CD8-positive, alpha-beta memory T cell (primary cell): Measurements from ENCODE around the gene CDC25A. TPM values are rescaled to one million over a fixed set of nuclear protein-coding genes. Genes with fewer than 3 reads are reported as not detected.

ENCODE experiments used
- CTCF ChIA-PET: fragments of 350-600 bp; sonication (Branson Sonifier 250); formaldehyde crosslinking; loops from one replicate; lab custom pipeline; 2021; ENCODE audit warnings: antibody characterized with exemption; lab: Charles Lee
- POLR2A ChIA-PET: fragments of 350-600 bp; sonication (Branson Sonifier 250); formaldehyde crosslinking; loops from one replicate; lab custom pipeline; 2021; ENCODE audit warnings: antibody characterized with exemption; lab: Charles Lee
- DNase-seq, 5 donors: peaks; one replicate each; pipeline versions ENCODE4 v3.0.0 to v3.0.0-alpha.2; 2020 to 2022; ENCODE audit warnings: mixed read lengths in 1 of 5
- H3K27ac ChIP-seq: one replicate; pipeline ENCODE4 v1.7.0; 2013; ENCODE audit warnings: low read depth, mild to moderate bottlenecking, low read length, moderate library complexity
- H3K27me3 ChIP-seq: 2 replicates; pipeline ENCODE4 v1.7.0; 2013; ENCODE audit warnings: low read length, mild to moderate bottlenecking; ENCODE audit not compliant: insufficient read depth, poor library complexity, severe bottlenecking
- H3K36me3 ChIP-seq: 2 replicates; pipeline ENCODE4 v1.7.0; 2013; ENCODE audit warnings: mild to moderate bottlenecking, low read length, moderate library complexity; ENCODE audit not compliant: insufficient read depth
- H3K4me1 ChIP-seq: 2 replicates; pipeline ENCODE4 v1.7.0; 2013; ENCODE audit warnings: mild to moderate bottlenecking, low read length, moderate library complexity; ENCODE audit not compliant: insufficient read depth
- H3K4me3 ChIP-seq: 2 replicates; pipeline ENCODE4 v1.7.0; 2013; ENCODE audit warnings: mild to moderate bottlenecking, low read length
- H3K9me3 ChIP-seq: 2 replicates; pipeline ENCODE4 v1.7.0; 2013; ENCODE audit warnings: mild to moderate bottlenecking, low read length
- H3K27ac Mint-ChIP-seq, 8 donors: one replicate each; pipeline ENCODE4 v1.8.0; 2020 to 2021; ENCODE audit warnings: mixed read lengths in 8 of 8, mild to moderate bottlenecking in 6 of 8, inconsistent platforms in 3 of 8, moderate library complexity in 3 of 8
- H3K27me3 Mint-ChIP-seq, 2 donors: one replicate each; pipeline ENCODE4 v1.8.0; 2020 to 2021; ENCODE audit warnings: mixed read lengths in 2 of 2, mild to moderate bottlenecking in 1 of 2, moderate library complexity in 1 of 2
- H3K36me3 Mint-ChIP-seq, 3 donors: one replicate each; pipeline ENCODE4 v1.8.0; 2020 to 2021; ENCODE audit warnings: mixed read lengths in 3 of 3, inconsistent platforms in 1 of 3, mild to moderate bottlenecking in 1 of 3
- H3K4me1 Mint-ChIP-seq, 3 donors: one replicate each; pipeline ENCODE4 v1.8.0; 2020 to 2021; ENCODE audit warnings: mixed read lengths in 3 of 3, inconsistent platforms in 1 of 3, mild to moderate bottlenecking in 1 of 3
- H3K4me3 Mint-ChIP-seq, 7 donors: one replicate each; pipeline ENCODE4 v1.8.0; 2020 to 2021; ENCODE audit warnings: mixed read lengths in 7 of 7, mild to moderate bottlenecking in 6 of 7, moderate library complexity in 4 of 7, inconsistent platforms in 2 of 7
- H3K9me3 Mint-ChIP-seq, 5 donors: one replicate each; pipeline ENCODE4 v1.8.0; 2020 to 2022; ENCODE audit warnings: mixed read lengths in 5 of 5, mild to moderate bottlenecking in 3 of 5, moderate library complexity in 2 of 5, inconsistent platforms in 1 of 5
- polyA plus RNA-seq: library from polyadenylated mRNA; unstranded; fragments of 300-500 nt; fragmentation: Illumina TruSeq; gene quantifications from one replicate; pipeline ENCODE4 v1.2.3, GENCODE V29; 2021
- total RNA-seq, 2 experiments: library from RNA; stranded (reverse); gene quantifications; one replicate each; pipeline ENCODE4 v1.2.3, GENCODE V29; 2021

Gene CDC25A
- total and polyA plus RNA-seq, 3 experiments from 2014 or later, result 58.4 to 58.8 TPM; not detected in 1

DNA sequence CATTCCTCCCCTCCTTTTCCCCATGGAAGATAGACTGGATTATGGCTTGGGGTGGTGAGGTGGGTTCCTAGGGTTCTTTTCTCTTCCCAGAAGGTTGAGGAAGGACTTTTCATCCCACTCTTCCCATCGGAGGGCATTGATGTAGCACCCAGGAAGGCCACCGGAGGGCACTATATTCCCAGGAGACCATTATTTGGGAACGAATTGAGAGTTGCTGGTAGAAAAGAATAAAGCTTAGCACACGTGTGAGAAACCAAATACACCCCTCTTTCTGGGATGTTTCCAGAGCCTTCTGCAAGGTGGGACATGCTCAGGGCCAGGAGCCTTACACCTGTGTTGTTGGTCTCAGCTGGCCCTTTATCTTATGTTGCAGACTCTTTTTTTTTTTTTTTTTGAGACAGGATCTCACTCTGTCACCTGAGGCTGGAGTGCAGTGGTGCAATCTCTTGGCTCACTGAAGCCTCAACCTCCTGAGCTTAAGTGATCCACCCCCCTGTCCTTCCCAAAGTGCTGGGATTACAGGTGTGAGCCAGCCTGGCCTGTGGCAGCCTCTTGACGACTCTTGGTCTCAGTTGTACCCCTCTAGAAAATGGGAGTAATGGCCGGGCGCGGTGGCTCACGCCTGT is 6.3 kb upstream of the CDC25A start:
- POLR2A ChIA-PET, result no interaction called here
- Histone ChIP-seq H3K4me3 (no peak overlapping the region), H3K27me3 (no peaks in the 10 kb centered on the region), H3K4me1 (no peaks in the 10 kb centered on the region), H3K27ac (no peak overlapping the region), H3K36me3 (no peaks in the 10 kb centered on the region), H3K9me3 (no peaks in the 10 kb centered on the region)
- Mint-ChIP-seq H3K4me3 (no peak overlapping the region), H3K27ac (no peak overlapping the region), H3K4me1 (no peaks in the 10 kb centered on the region), H3K9me3 (no peaks in the 10 kb centered on the region), H3K27me3 (peaks cover 2 to 12% of the 10 kb centered on the region in 2 donors), H3K36me3 (no peaks in the 10 kb centered on the region)
- no peak for DNase-seq
- CTCF ChIA-PET, result no interaction called here

DNA sequence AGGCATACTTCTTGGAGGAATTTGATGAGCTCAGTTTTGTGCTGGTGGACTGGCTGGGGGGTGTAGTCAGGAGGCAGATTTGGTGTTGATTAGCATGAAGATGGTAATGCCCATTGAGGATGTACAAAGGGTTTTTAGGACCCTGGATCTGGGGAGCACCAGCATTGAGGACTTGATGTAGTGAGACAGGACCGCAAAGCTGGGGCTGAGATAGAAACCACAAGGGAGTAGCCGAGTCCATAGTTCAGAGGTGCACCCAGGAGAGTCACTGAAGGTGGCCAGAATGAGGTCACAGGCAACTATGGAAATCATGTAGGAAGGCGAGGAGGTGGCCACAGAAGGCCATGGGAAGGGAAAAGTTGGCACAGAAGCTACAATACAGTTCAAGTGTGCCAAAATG is 2.7 kb upstream of the CDC25A start:
- H3K36me3 Mint-ChIP-seq, result peaks cover 0 to 4% (median 0%) of the 10 kb centered on the region in 3 donors
- no peak for DNase-seq
- no peaks in the 10 kb centered on the region for H3K9me3 ChIP-seq
- H3K4me1 Mint-ChIP-seq, result peaks cover 14 to 19% (median 14%) of the 10 kb centered on the region in 3 donors
- no peak overlapping the region for H3K4me3 Mint-ChIP-seq
- peaks cover 9% of the 10 kb centered on the region for H3K27me3 ChIP-seq
- H3K4me3 ChIP-seq, result no peak overlapping the region
- no peaks in the 10 kb centered on the region for H3K36me3 ChIP-seq
- H3K9me3 Mint-ChIP-seq, result peaks cover 0 to 2% (median 0%) of the 10 kb centered on the region in 5 donors
- no peak overlapping the region for H3K27ac Mint-ChIP-seq
- H3K27ac ChIP-seq, result no peak overlapping the region
- H3K27me3 Mint-ChIP-seq, result peaks cover 5 to 19% of the 10 kb centered on the region in 2 donors
- POLR2A ChIA-PET, result no interaction called here
- CTCF ChIA-PET, result no interaction called here
- peaks cover 15% of the 10 kb centered on the region for H3K4me1 ChIP-seq

DNA sequence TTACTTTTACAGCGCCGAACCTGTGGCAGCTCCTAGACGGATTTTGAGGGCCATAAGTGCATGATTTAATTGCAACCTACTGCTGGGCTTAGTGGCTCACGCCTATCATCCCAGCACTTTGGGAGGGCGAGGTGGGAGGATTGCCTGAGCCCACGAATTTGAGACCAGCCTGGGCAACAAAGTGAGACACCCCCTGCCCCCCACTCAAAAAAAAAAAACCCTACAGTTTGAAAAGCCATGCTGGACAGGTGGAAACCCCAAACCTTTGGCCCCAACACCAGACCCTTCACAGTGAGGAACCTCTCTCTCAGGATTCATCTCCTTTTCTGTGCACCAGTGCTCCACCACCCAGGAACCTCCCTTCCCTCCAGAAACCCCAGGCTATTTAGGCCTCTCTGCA is 1.1 kb upstream of the CDC25A start:
- Histone ChIP-seq H3K27ac (no peak overlapping the region), H3K9me3 (no peaks in the 10 kb centered on the region), H3K27me3 (peaks cover 9% of the 10 kb centered on the region), H3K36me3 (no peaks in the 10 kb centered on the region), H3K4me3 (no peak overlapping the region), H3K4me1 (peaks cover 15% of the 10 kb centered on the region)
- Mint-ChIP-seq H3K9me3 (peaks cover 0 to 2% (median 0%) of the 10 kb centered on the region in 5 donors), H3K36me3 (peaks cover 0 to 4% (median 0%) of the 10 kb centered on the region in 3 donors), H3K27ac (peak overlapping the region in 1 of 8 donors; percentile 69), H3K4me3 (peak overlapping the region in 2 of 7 donors; percentile 92 to 98), H3K27me3 (peaks cover 5 to 28% of the 10 kb centered on the region in 2 donors), H3K4me1 (peaks cover 14 to 19% (median 14%) of the 10 kb centered on the region in 3 donors)
- ChIA-PET CTCF (interaction anchor here (1.4 kb wide), 1 partner anchor 10 kb away, joined by 3 read pairs; no protein-coding TSS in a partner anchor), POLR2A (no interaction called here)
- no peak for DNase-seq

DNA sequence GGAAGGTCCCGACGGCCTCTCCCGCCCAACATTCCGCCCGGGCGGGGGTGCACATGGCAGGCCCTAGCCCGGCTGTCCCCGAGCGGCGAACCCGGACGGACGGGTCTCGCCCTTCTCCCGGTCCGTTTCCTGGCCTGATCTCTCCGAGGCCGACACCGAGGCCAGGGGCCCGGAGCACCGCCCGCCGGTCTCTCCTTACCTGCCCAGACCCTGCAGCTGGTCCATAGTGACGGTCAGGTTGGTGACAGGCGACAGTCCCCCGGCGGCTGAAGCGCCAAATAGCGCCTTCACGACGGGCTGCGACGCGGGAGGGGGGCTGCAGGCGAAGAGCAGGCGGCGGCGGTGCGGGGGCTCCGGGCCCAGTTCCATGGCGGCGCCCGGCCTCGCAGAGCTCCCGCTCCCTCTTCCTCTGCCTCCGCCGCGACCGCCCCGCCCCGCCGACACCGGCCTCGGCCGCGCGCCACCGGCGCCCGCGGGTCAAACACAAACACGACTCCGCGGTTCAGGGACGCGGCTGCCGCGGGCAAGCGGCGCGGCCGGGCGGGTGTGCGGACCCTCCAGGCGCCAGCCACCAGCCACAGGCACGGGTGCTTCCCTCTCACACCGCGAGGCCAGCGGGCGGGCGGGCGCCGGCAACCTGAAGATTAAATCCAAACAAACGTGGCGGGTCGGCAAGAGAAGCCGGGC is 495 bp downstream of the CDC25A start:
- Mint-ChIP-seq H3K27me3 (peaks cover 6 to 25% of the 10 kb centered on the region in 2 donors), H3K36me3 (peaks cover 0 to 4% (median 0%) of the 10 kb centered on the region in 3 donors), H3K27ac (peak overlapping the region in 2 of 8 donors; percentile 15 to 69), H3K4me3 (peak overlapping the region; percentile 89 to 98 (median 93)), H3K4me1 (peaks cover 14 to 19% (median 14%) of the 10 kb centered on the region in 3 donors), H3K9me3 (peaks cover 0 to 2% (median 0%) of the 10 kb centered on the region in 5 donors)
- peak overlapping the region; percentile 60 for H3K4me3 ChIP-seq
- H3K9me3 ChIP-seq, result no peaks in the 10 kb centered on the region
- DNase-seq, result peak in 3 of 5 donors; percentile 12 to 53 (median 20)
- H3K27me3 ChIP-seq, result peaks cover 9% of the 10 kb centered on the region
- H3K4me1 ChIP-seq, result peaks cover 15% of the 10 kb centered on the region
- ChIA-PET POLR2A (no interaction called here), CTCF (interaction anchor here (0.6 to 1.4 kb wide), 2 partner anchors 10 to 12 kb away, joined by 3 read pairs; no protein-coding TSS in a partner anchor)
- H3K36me3 ChIP-seq, result no peaks in the 10 kb centered on the region
- peak overlapping the region; percentile 36 for H3K27ac ChIP-seq

DNA sequence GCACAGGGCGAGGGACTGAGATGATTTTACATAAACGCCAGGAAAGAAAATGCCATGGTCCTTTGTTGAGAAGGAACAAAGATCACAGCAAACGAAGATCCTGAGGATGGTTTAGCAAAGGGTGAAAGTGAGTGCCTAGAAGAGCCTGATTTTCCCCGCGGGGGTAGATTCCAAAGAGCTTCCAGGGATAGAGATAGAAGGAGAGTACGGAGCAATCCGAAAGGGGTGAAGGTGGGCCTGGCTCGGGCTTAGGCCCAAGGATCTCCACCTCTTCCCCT is 977 bp downstream of the CDC25A start:
- ChIA-PET CTCF (no interaction called here), POLR2A (no interaction called here)
- Histone ChIP-seq H3K4me3 (peak overlapping the region; percentile 42), H3K36me3 (no peaks in the 10 kb centered on the region), H3K27ac (peak overlapping the region; percentile 36), H3K9me3 (no peaks in the 10 kb centered on the region), H3K27me3 (peaks cover 9% of the 10 kb centered on the region), H3K4me1 (peaks cover 15% of the 10 kb centered on the region)
- Mint-ChIP-seq H3K4me3 (peak overlapping the region; percentile 81 to 88 (median 85)), H3K36me3 (peaks cover 0 to 4% (median 0%) of the 10 kb centered on the region in 3 donors), H3K27ac (no peak overlapping the region), H3K4me1 (peaks cover 14 to 19% (median 14%) of the 10 kb centered on the region in 3 donors), H3K9me3 (peaks cover 0 to 2% (median 0%) of the 10 kb centered on the region in 5 donors), H3K27me3 (peaks cover 6 to 29% of the 10 kb centered on the region in 2 donors)
- DNase-seq, result no peak

DNA sequence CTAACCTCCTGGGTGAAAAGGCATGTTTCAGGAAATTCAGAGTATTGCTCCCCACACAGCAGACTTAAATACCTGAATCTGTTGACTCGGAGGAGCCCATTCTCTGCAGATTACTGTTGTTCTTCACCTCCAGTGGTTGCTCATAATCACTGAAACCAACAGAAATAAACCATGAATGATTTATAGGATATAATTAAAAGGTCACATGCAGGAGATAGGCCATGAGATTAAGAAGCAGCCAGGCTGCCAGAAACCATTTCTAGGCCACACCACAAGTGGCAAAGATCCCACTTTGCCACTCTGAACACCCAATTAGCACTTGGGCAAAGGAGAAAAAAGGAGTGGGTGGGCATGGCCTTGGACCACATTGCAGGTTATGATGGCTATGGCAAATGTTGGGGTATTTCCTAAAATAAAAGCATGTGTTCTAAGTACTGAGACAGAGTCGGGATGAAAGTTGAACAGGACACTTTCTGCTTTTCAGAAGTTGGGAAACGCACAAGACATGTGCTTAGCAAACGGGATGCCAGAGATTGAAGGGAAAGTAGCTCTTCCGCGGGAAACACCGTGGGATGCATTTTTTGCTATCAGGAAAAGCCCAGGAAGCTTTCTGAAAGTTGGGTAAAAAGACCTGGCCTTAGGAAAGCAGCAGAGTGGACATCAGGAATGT is 1.5 kb downstream of the CDC25A start:
- no peak overlapping the region for H3K27ac ChIP-seq

DNA sequence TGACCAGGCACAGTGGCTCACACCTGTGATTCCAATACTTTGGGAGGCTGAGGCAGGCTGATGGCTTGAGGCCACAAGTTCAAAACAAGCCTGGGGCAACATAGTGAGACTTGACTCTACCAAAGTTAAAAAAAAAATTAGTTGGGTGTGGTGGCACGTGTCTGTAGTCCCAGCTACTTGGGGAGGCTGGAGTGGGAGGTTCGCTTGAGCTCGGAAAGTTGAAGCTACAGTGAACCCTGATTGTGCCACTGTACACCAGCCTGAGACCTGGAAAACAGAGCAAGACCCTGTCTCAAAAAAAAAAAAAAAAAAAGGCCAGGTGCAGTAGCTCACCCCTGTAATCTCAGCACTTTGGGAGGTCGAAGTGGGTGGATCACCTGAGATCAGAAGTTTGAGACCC is 3.1 kb downstream of the CDC25A start:
- H3K36me3 Mint-ChIP-seq, result peaks cover 0 to 4% (median 0%) of the 10 kb centered on the region in 3 donors
- Histone ChIP-seq H3K9me3 (no peaks in the 10 kb centered on the region), H3K27ac (no peak overlapping the region), H3K36me3 (no peaks in the 10 kb centered on the region), H3K27me3 (peaks cover 9% of the 10 kb centered on the region), H3K4me3 (no peak overlapping the region), H3K4me1 (peaks cover 15% of the 10 kb centered on the region)
- no peak for DNase-seq
- peaks cover 0 to 2% (median 0%) of the 10 kb centered on the region in 5 donors for H3K9me3 Mint-ChIP-seq
- H3K4me1 Mint-ChIP-seq, result peaks cover 14 to 19% (median 14%) of the 10 kb centered on the region in 3 donors
- POLR2A ChIA-PET, result no interaction called here
- peaks cover 6 to 34% of the 10 kb centered on the region in 2 donors for H3K27me3 Mint-ChIP-seq
- H3K4me3 Mint-ChIP-seq, result peak overlapping the region in 1 of 7 donors; percentile 30
- CTCF ChIA-PET, result no interaction called here
- H3K27ac Mint-ChIP-seq, result peak overlapping the region in 1 of 8 donors; percentile 29

More for the DNA sequence above, 1.5 kb downstream of the CDC25A start:
- Mint-ChIP-seq H3K4me1 (peaks cover 14 to 19% (median 14%) of the 10 kb centered on the region in 3 donors), H3K36me3 (peaks cover 0 to 4% (median 0%) of the 10 kb centered on the region in 3 donors), H3K27ac (peak overlapping the region in 2 of 8 donors; percentile 18 to 27), H3K27me3 (peaks cover 6 to 30% of the 10 kb centered on the region in 2 donors), H3K9me3 (peaks cover 0 to 2% (median 0%) of the 10 kb centered on the region in 5 donors), H3K4me3 (peak overlapping the region; percentile 81 to 88 (median 85))
- H3K36me3 ChIP-seq, result no peaks in the 10 kb centered on the region
- H3K4me1 ChIP-seq, result peaks cover 15% of the 10 kb centered on the region
- H3K27me3 ChIP-seq, result peaks cover 9% of the 10 kb centered on the region
- ChIA-PET CTCF (no interaction called here), POLR2A (no interaction called here)
- no peak overlapping the region for H3K4me3 ChIP-seq
- no peaks in the 10 kb centered on the region for H3K9me3 ChIP-seq
- DNase-seq, result no peak
